ENCODE measurements around the gene PLIN4. TPM values are rescaled to one million over a fixed set of nuclear protein-coding genes. Genes with fewer than 3 reads are reported as not detected.
A peak's percentile ranks its signal among the peaks of the same experiment; 100 is the strongest.

PLIN4 gene
- total RNA-seq, 4 donors from 2014 or later = 1.4 to 6.7 (median 2.4) TPM

DNA sequence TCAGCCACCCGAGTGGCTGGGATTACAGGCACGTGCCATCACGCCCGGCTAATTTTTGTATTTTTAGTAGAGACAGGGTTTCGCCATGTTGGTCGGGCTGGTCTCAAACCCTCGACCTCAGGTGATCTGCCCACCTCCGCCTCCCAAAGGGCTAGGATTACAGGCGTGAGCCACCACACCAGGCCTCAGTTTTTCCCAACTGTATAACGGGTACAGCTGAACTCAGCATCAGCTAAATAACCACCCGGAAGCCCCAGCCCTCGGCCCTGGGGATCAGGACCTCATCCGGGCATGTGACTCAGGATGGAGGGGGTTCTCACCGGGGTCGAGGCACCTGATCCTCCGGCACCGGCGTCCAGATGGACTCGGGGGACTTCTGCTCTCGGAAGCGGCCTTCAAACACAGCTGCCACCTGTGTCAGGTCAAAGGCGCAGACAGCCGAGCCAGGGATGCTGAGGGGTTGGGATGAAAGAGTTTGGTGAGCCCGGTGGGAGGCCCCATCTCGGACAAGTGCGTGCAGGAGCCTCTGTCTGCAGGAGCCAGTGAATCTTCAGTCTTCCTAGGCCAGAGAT is 32.3 kb upstream of the PLIN4 start:
- Histone ChIP-seq H3K27me3 (peaks cover 0 to 27% (median 0%) of the 10 kb centered on the region in 4 donors), H3K4me3 (no peak overlapping the region), H3K9me3 (no peaks in the 10 kb centered on the region), H3K36me3 (no peaks in the 10 kb centered on the region), H3K4me1 (no peaks in the 10 kb centered on the region), H3K27ac (no peak overlapping the region)
- DNase-seq = no peak
- intact Hi-C loops (cut with DNase I) = no loop called here
- TF ChIP-seq, protein P1, sequence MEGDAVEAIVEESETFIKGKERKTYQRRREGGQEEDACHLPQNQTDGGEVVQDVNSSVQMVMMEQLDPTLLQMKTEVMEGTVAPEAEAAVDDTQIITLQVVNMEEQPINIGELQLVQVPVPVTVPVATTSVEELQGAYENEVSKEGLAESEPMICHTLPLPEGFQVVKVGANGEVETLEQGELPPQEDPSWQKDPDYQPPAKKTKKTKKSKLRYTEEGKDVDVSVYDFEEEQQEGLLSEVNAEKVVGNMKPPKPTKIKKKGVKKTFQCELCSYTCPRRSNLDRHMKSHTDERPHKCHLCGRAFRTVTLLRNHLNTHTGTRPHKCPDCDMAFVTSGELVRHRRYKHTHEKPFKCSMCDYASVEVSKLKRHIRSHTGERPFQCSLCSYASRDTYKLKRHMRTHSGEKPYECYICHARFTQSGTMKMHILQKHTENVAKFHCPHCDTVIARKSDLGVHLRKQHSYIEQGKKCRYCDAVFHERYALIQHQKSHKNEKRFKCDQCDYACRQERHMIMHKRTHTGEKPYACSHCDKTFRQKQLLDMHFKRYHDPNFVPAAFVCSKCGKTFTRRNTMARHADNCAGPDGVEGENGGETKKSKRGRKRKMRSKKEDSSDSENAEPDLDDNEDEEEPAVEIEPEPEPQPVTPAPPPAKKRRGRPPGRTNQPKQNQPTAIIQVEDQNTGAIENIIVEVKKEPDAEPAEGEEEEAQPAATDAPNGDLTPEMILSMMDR (IDR thresholded peaks at IDR 0.05) = no peak
- TF ChIP-seq POLR2A (IDR thresholded peaks at IDR 0.05) = no peak
- WGBS, 2 donors = 78 to 90% methylated on average over 2 to 20 of the region's 26 CpGs

DNA sequence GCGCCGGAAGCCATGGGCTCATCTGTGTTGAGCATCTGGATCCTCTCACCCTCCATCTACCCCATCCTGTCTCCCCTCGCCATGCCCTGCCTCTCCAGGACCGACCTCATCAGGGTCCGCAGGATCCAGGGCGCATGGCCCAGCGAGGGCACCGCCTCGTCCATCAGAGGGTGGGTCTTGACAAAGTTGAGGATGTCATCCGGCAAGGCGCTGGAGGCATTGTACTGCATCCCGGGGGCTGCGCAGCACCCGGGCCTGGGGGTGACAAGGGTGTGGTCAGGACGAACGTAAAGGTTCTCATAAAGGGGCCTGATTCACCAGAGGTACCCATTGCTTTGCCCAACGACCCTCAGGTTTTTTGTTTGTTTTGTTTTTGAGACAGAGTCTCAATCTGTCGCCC is 31.7 kb upstream of the PLIN4 start:
- no peaks in the 10 kb centered on the region for H3K4me1 ChIP-seq
- intact Hi-C loops (cut with DNase I) = no loop called here
- H3K36me3 ChIP-seq = no peaks in the 10 kb centered on the region
- TF ChIP-seq POLR2A (IDR thresholded peaks at IDR 0.05) = no peak
- TF ChIP-seq, protein P1 (IDR thresholded peaks at IDR 0.05) = no peak
- 72 to 88% methylated on average over 3 to 18 of the region's 18 CpGs for WGBS, 2 donors
- H3K27me3 ChIP-seq = peaks cover 0 to 27% (median 0%) of the 10 kb centered on the region in 4 donors
- no peak overlapping the region for H3K27ac ChIP-seq
- no peaks in the 10 kb centered on the region for H3K9me3 ChIP-seq
- no peak for DNase-seq
- H3K4me3 ChIP-seq = no peak overlapping the region

DNA sequence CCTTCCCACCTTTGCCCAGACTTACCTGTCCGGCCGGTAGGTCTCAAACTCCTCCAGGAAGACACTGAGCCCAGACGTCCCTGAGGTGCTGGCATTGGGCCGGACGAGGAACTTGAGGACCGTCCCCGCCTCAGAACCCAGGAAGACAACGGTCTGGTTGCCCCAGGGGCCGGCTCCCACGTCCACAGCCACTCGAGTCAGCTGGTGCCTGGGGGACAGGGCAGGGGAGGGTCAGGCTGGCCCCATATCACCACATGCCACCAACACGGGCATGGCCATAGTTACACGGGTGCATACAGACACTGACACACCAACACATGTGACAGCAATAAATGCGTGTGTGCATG is 29.9 kb upstream of the PLIN4 start:
- H3K9me3 ChIP-seq = no peaks in the 10 kb centered on the region
- H3K4me1 ChIP-seq = no peaks in the 10 kb centered on the region
- no peak overlapping the region for H3K27ac ChIP-seq
- intact Hi-C loops (cut with DNase I) = no loop called here
- 36 to 53% methylated on average over 3 to 7 of the region's 14 CpGs for WGBS, 2 donors
- no peak for TF ChIP-seq POLR2A (IDR thresholded peaks at IDR 0.05)
- TF ChIP-seq, protein P1 (IDR thresholded peaks at IDR 0.05) = no peak
- H3K36me3 ChIP-seq = no peaks in the 10 kb centered on the region
- no peak for DNase-seq
- H3K27me3 ChIP-seq = peaks cover 0 to 27% (median 0%) of the 10 kb centered on the region in 4 donors
- no peak overlapping the region for H3K4me3 ChIP-seq

DNA sequence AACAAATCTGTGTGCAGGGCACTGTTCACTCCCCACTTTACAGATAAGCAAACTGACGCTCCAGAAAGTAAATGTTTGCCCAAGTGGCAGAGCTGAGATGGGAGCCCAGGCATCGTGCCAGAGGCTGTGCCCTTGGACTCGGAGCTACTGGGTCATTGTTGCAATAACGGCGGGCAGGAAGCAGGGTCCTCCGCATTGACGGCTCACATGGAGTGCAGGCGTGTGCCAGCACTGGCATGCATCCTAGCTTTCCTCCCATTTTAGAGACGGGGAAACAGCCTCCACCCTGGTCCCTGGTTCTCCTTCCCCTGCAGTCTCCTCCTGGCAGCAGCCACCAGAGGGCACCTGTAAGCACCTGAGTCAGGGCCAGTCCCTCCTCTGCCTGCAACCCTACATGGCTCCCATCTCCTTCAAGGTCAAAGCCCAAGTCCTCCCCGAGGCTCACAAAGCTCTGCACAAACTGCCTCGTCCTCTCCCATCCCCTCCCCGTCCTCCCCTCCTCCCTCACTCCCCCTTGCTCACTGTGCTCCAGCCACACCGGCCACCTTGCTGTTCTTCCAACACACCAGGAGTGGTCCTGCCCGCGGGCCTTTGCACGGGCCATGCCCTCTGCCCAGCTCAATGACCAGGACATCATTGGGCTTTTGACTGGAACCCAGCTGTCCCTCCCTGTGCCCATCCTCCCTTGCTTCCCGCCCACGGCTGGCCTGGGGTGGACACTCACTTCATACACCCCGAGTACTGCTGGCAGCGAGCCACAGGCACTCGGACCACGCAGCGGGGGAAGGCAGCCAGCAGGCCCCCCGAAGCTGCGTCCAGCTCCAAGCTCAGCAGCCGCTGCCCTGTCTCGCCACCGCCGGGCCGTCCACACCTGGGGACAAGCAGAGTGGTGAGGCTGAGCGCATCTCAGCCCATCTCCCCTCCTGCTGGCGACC is 29.3 kb upstream of the PLIN4 start:
- Histone ChIP-seq H3K27me3 (peaks cover 0 to 27% (median 0%) of the 10 kb centered on the region in 4 donors), H3K4me3 (no peak overlapping the region), H3K9me3 (no peaks in the 10 kb centered on the region), H3K36me3 (no peaks in the 10 kb centered on the region), H3K4me1 (peaks cover 0 to 3% (median 0%) of the 10 kb centered on the region in 3 donors), H3K27ac (no peak overlapping the region)
- WGBS, 2 donors = 65 to 80% methylated on average over 7 to 15 of the region's 32 CpGs
- TF ChIP-seq POLR2A (IDR thresholded peaks at IDR 0.05) = no peak
- TF ChIP-seq, protein P1 (IDR thresholded peaks at IDR 0.05) = peak in 1 of 6 experiments; percentile 26
- intact Hi-C loops (cut with DNase I) = no loop called here
- DNase-seq = no peak
